Measurements from ENCODE around the gene NUP42.
"Not testable (repeated sequence)": the region's sequence is repeated elsewhere in the genome, so short reads cannot be mapped to it uniquely, and the experiment has no call there.

The NUP42 gene, protein sequence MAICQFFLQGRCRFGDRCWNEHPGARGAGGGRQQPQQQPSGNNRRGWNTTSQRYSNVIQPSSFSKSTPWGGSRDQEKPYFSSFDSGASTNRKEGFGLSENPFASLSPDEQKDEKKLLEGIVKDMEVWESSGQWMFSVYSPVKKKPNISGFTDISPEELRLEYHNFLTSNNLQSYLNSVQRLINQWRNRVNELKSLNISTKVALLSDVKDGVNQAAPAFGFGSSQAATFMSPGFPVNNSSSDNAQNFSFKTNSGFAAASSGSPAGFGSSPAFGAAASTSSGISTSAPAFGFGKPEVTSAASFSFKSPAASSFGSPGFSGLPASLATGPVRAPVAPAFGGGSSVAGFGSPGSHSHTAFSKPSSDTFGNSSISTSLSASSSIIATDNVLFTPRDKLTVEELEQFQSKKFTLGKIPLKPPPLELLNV

GRCh38 chr7:23181684-23182553 lies at the start of gene NUP42:
NUP42 (plus strand) TSS chr7:23182048; CDS start chr7:23182086, 38 bp downstream.
- peak; percentile 96 for DNase-seq (ENCODE audit: low spot score)

DNA sequence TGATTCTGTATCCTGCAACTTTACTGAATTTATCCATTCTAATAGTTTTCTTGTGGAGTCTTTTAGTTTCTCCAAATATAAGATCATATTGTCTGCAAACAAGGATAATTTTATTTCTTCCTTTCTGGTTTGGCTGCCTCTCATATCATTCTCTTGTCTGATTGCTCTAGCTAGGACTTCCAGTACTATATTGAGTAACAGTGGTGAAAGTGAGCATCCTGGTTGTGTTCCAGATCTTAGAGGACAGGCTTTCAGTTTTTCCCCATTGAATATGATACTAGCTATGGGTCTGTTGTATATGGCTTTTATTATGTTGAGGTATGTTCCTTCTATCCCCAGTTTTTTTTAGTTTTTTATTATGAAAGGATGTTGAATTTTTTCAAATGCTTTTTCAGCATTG lies 48.1 kb upstream of the NUP42 start:
- DNase-seq (ENCODE audit: low spot score), result no peak

DNA sequence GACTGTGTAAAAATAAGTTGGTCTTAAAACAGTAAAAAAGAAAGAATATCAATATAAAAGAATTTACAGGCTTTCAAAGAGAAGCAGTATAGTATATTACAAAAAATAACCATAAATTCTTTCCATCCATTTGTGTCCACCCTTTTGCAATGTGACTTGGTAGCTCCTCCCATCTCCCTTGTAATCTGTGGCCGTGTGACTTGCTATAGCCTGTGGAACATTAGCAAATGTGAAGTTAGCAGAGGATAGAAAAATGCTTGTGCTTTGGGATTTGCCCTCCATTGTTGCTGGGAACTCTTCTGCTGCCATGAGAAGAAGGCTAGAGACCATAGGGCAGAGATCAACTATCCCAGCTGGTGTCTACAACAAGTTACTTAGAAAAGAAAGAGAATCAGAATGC lies 46.1 kb upstream of the NUP42 start:
- no peak for DNase-seq (ENCODE audit: low spot score)

DNA sequence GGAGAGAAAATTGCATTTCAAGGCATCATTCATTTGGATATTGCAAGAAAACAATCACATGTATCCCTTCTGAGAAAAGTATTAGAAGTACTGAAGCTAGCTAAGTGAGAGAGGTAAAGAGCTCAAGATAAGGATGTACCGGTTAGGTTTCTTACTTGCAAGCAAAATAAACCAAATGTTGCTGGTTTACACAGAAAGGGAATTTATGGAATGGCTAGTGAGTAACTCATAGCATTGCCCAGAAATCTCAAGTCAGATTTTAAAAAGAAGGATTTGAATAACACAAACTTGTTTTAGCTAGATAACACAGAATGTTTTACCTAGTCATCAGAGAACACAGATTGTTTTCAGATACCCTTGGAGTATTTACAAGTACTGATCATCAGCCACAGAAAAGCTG lies 45.6 kb upstream of the NUP42 start:
- no peak for DNase-seq (ENCODE audit: low spot score)

- no peak for DNase-seq (ENCODE audit: low spot score)
Observed at GRCh38 chr7:23157679-23158078, 24.2 kb upstream of the NUP42 start.

DNA sequence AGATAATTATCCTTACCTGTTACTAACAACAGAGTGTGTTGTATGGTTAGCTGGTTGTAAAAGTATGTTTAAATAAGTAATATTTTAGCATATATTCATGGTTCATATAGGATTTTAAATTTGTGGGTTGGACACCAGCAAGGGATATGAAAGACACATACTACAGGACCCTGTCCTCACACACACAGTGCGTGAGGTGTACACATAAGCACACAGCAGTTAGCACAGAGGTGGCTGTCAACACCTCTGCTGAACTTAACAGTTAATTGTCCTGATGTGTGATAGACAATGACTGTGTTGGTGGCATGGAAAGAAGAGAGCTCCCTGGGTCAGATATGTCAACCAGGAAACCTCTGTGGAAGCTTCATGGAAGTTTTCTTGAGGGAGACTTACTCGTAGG lies 23.3 kb upstream of the NUP42 start:
- DNase-seq (ENCODE audit: low spot score), result no peak

- DNase-seq (ENCODE audit: low spot score), result no peak
Observed at GRCh38 chr7:23161482-23161881, 20.4 kb upstream of the NUP42 start.

GRCh38 chr7:23164846-23165245 lies 17.0 kb upstream of the NUP42 start:
- DNase-seq (ENCODE audit: low spot score), result no peak

DNA sequence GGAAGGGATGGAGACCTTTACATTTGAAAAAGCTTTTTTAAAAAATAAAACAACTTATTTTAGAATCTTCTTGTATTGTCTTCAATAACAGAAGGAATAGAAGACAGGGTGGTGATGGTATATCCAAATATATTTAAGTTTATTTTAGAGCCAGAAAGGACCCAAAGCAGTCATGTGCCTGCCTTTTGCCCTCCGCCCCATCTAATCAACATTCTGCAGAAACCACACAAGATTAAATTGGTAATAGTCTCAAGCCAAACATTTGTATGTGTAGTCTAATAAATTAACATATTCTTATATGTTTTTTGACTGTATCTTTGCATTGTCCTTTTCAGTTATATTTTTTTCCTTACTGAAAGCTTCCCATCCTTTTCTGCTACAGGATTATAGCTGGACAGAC lies 16.5 kb upstream of the NUP42 start:
- no peak for DNase-seq (ENCODE audit: low spot score)

GRCh38 chr7:23167691-23168090 lies 14.2 kb upstream of the NUP42 start:
- DNase-seq (ENCODE audit: low spot score), result no peak

- no peak for DNase-seq (ENCODE audit: low spot score)
Observed at GRCh38 chr7:23168111-23168885, 13.6 kb upstream of the NUP42 start.

DNA sequence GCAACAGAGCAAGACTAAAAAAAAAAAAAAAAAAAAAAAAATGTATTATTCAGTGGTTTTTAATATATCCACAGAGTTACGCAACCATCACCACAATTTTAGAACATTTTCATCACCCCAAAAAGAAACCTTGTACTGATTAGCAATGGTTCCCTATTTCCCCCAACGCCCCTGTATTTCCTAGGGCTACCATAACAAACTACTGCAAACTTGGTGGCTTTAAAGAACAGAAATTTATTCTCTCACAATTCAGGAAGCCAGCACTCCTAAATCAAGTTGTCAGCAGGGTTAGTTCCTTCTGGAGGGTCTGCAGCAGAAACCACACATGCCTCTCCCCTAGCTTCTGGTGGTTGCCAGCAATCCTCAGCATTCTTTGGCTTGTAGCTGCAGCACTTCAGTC lies 5.9 kb upstream of the NUP42 start:
- no peak for DNase-seq (ENCODE audit: low spot score)

DNA sequence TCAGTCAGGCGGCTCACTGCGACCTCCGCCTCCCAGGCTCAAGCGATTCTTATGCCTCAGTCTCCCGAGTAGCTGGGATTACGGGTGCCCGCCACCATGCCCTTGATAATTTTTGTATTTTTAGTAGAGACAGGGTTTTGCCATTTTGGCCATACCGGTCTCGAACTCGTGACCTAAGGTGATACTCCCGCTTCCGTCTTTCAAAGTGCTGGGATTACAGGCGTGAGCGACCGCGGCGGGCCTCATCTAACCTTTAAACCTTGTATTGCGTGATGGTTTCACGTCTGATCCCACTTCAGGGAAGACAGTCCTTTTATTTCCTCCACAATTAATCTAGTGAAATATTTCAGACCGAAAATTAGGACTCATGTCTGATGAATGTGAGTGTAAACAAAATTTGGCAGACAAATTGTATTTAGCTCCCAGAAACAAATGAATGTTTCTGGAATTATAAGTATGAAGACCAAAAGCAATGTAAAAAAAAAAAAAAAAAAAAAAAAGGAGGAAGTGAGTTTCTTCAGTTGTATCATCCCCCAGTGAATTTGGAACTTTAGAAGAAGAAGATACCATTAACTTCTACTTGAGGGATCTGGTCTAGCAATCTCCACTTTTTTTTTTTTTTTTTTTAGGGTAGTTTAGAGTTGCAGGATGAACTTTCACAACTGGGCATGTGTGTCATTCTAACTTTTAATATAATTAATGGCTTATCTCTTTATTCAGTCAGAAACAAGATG lies 1.6 kb downstream of the NUP42 start:
- no peak for DNase-seq (ENCODE audit: low spot score)

GRCh38 chr7:23184291-23184690 lies 2.4 kb downstream of the NUP42 start:
- no peak for DNase-seq (ENCODE audit: low spot score)

- DNase-seq (ENCODE audit: low spot score), result peak; percentile 52
Observed at GRCh38 chr7:23184709-23185359, 3.0 kb downstream of the NUP42 start.

GRCh38 chr7:23185980-23186379 lies 4.1 kb downstream of the NUP42 start:
- no peak for DNase-seq (ENCODE audit: low spot score)

- peak; percentile 79 for DNase-seq (ENCODE audit: low spot score)
Observed at GRCh38 chr7:23191022-23191421, 9.2 kb downstream of the NUP42 start.

GRCh38 chr7:23193650-23194227 lies 11.9 kb downstream of the NUP42 start:
- not testable (repeated sequence) for DNase-seq (ENCODE audit: low spot score)

- no peak for DNase-seq (ENCODE audit: low spot score)
Observed at GRCh38 chr7:23196306-23196705, 14.5 kb downstream of the NUP42 start.

GRCh38 chr7:23197745-23198144 lies 15.9 kb downstream of the NUP42 start:
- not testable (repeated sequence) for DNase-seq (ENCODE audit: low spot score)

DNA sequence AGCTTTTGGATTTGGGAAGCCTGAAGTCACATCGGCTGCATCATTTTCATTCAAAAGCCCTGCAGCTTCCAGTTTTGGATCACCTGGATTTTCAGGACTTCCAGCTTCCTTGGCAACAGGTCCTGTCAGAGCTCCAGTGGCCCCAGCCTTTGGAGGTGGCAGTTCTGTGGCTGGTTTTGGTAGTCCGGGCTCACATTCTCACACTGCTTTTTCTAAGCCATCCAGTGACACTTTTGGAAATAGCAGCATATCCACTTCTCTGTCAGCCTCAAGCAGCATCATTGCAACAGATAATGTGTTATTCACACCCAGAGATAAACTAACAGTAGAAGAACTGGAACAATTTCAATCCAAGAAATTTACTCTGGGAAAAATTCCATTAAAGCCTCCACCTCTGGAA lies 18.5 kb downstream of the NUP42 start:
- DNase-seq (ENCODE audit: low spot score), result no peak

All from HuH-7 (cell line).